ENCODE results near the gene CTCFL.

- TF ChIP-seq POLR2A (IDR thresholded peaks at IDR 0.05; ENCODE audit: low read depth, low read length), result no peak
- TF ChIP-seq, protein P1, sequence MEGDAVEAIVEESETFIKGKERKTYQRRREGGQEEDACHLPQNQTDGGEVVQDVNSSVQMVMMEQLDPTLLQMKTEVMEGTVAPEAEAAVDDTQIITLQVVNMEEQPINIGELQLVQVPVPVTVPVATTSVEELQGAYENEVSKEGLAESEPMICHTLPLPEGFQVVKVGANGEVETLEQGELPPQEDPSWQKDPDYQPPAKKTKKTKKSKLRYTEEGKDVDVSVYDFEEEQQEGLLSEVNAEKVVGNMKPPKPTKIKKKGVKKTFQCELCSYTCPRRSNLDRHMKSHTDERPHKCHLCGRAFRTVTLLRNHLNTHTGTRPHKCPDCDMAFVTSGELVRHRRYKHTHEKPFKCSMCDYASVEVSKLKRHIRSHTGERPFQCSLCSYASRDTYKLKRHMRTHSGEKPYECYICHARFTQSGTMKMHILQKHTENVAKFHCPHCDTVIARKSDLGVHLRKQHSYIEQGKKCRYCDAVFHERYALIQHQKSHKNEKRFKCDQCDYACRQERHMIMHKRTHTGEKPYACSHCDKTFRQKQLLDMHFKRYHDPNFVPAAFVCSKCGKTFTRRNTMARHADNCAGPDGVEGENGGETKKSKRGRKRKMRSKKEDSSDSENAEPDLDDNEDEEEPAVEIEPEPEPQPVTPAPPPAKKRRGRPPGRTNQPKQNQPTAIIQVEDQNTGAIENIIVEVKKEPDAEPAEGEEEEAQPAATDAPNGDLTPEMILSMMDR (IDR thresholded peaks at IDR 0.05; ENCODE audit: extremely low read depth in 1 of 2, insufficient read depth in 1 of 2, low read depth in 1 of 2, low read length in 2 of 2), result no peak
- TF ChIP-seq, protein P2, sequence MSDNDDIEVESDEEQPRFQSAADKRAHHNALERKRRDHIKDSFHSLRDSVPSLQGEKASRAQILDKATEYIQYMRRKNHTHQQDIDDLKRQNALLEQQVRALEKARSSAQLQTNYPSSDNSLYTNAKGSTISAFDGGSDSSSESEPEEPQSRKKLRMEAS (IDR thresholded peaks at IDR 0.05; ENCODE audit: insufficient read depth, insufficient read length), result no peak
- no peak for TF ChIP-seq POLR2AphosphoS5 (IDR thresholded peaks at IDR 0.05; ENCODE audit: insufficient read depth, low read depth, low read length)
- TF ChIP-seq JUN (IDR thresholded peaks at IDR 0.05; ENCODE audit: borderline replicate concordance, insufficient read depth, insufficient read length, low read depth), result no peak
- TF ChIP-seq MYC (IDR thresholded peaks at IDR 0.05; ENCODE audit: low read depth, low read length), result no peak
- TF ChIP-seq FOS (IDR thresholded peaks at IDR 0.05; ENCODE audit: borderline replicate concordance, insufficient read depth, low read length), result no peak
- TF ChIP-seq EZH2 (IDR thresholded peaks at IDR 0.05; ENCODE audit: borderline replicate concordance, low read depth, low read length, severe bottlenecking), result no peak
Measured at GRCh38 chr20:57481281-57481711, 43.6 kb downstream of the CTCFL start.

All from endothelial cell of umbilical vein (primary cell).